Gastrocnemius medialis (tissue), 4 donors: ENCODE data around the gene PPP6R3.

Experiments used
- CTCF ChIP-seq, 5 experiments: fragments of 450-650 bp in 3 of 5; fragments of 200-600 bp in 2 of 5; sonication (generic) in 2 of 5; IDR thresholded peaks in 4 of 5; conservative IDR thresholded peaks in 1 of 5; 1 replicate in 4 of 5; 2 replicates in 1 of 5; pipeline ENCODE4 v1.5.1; 2016 to 2019; ENCODE audit warnings: antibody characterized with exemption in 5 of 5, mild to moderate bottlenecking in 3 of 5, moderate library complexity in 3 of 5
- POLR2A ChIP-seq, 2 donors: fragments of 450-650 bp; IDR thresholded peaks; one replicate each; pipeline ENCODE4 v1.6.1; 2017; ENCODE audit warnings: antibody characterized with exemption in 2 of 2, mild to moderate bottlenecking in 2 of 2, moderate library complexity in 2 of 2

DNA sequence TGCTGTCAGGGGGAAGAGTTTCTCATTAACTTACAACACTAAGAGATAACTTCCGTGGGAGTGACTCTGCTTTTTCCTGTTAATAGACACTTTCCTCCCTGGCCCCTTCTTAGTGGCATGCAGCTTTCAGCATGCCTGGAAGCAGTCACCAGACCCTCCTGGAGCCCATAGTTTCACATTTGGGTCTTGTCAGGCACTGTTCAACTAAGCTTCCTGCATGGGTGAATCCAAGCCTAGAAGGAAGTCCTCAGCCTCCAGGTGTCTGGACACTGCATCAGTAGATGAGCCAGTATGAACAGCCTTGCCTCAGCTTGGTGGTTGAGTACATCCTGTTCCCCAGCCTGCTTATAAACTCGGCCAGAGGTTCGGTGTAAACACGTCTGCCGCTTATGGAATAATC, 68.1 kb downstream of the PPP6R3 start:
- TF ChIP-seq CTCF (IDR thresholded peaks at IDR 0.05 in 4 of 5, conservative IDR thresholded peaks at IDR 0.05 in 1 of 5) (no peak), POLR2A (IDR thresholded peaks at IDR 0.05) (peak; percentile 16 to 19)
